ENCODE results near the gene FIZ1.

Gene FIZ1

DNA sequence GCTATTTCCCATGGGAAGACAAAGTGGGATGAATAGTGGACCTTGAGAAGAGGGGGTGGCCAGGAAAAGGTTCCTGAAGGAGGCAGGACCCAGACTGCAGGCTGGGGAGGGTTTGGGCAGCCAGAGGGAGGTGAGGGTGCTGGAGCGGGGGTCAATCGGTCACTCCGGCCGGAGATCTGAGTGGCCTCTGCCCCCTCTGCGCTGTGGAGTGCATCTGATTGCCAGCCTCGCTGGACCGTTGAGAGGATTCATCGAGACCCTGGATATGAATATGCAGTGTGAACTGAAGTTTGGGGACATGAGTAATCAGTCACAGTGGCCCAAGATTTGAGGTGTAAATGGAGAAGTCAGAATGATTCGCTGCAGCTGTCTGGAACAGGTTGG is 36.0 kb upstream of the FIZ1 start:
- no peak for DNase-seq

DNA sequence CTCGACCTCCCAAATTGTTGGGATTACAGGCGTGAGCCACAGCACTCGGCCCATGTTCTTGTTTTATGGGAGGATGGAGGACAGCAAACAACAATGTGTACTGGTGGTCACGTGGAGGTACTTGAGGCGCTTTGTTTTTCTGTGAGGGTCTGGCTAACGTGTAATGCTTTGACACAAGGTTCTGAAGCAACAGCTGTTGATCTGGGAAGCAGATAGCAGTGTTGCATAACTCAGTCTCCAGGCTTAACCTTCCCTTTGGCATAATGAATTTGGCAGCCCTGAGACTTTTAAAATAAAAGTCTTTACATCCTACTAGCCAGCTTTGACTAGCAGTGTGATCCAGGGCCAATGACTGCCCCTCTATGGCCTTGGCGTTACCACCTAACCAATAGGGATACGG is 34.5 kb upstream of the FIZ1 start:
- peak; percentile 78 for DNase-seq

- peak; percentile 97 for DNase-seq
These were observed 33.1 kb upstream of the FIZ1 start for GRCh38 chr19:55632463-55632834.

DNA sequence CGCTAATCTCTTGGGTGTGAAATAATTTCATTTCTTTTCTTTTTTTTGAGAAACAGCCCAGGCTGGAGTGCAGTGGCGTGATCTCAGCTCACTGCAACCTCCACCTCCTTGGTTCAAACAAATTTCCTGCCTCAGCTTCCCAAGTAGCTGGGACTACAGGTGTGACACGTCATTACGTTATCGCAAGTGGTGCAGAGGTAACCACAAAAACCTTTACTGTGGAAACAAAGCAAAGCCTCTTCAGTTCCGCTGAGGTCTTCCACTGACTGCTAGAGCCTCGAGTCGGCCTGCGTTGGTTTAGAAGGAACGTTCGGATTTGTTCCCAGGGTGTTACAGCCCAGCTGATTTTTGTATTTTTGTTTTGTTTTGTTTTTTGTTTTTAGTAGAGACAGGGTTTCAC is 27.0 kb upstream of the FIZ1 start:
- no peak for DNase-seq

- no peak for DNase-seq
These were observed 25.6 kb upstream of the FIZ1 start for GRCh38 chr19:55625004-55625326.

DNA sequence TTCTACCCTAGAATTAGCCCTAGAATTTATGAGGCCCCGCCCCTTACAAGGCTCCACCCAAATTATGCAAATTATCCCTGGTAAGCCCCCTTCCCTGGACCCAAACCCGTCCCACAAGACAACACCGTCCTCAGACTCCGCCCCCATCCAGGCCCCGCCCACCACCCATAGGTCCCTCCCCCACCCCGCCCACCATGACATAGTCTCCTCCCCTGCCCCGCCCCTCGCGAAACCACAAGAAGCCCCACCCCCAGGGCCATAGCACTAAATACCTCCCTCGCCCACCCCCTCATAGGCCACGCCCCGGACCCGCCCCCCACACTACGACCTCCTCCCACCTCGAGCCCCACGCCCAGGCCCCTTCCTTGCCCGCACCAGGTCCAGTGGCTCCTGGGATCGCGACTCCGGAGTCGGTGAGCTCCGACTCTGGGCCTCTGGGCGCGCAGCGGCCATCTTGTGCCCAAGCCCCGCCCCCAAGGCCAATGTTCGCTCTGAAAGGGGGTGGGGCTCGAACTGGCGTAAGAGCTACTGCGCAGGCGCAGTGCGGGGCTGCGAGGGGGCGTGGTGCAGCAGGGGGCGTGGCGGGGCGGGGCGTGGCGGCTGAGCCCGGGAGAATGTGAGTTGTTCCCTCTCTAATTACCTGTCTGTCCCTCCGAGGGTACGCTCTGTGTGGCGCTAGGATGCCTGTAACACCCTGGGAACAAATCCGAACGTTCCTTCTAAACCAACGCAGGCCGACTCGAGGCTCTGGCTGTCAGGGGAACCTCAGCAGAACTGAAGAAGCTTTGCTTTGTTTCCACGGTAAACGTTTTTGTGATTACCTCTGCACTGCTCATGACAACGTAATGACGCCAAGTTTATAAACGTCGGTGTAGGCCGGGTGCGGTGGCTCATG is 25.0 kb upstream of the FIZ1 start, which contains the start of gene ZNF784:
Gene ZNF784 (minus strand): TSS at position 458 of the 895 bp plus-strand sequence. CDS start 5 bp downstream, at position 453.
- DNase-seq: peak; percentile 98

GRCh38 chr19:55623561-55623960 is 24.2 kb upstream of the FIZ1 start:
- DNase-seq: peak; percentile 46

DNA sequence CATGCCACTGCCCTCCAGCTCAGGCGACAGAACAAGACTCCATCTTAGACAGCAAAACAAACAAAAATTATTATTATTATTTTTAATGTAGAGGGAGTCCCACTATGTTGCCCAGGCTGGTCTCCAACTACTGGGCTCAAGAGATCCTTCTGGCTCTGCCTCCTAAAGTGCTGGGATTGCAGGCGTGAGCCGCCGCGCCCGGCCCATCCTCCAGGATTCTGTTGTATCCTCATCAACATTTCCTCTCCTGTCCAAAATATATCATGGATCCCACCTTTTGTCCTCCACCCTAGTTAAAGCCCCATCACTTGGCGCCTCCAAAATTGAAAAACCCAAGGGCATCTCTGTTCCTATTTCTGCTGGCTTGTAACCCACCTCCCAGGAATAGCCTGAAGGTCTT is 23.8 kb upstream of the FIZ1 start:
- DNase-seq: no peak

- DNase-seq: no peak
These were observed 23.1 kb upstream of the FIZ1 start for GRCh38 chr19:55622242-55622969.

GRCh38 chr19:55621673-55622231 is 22.4 kb upstream of the FIZ1 start:
- no peak for DNase-seq

DNA sequence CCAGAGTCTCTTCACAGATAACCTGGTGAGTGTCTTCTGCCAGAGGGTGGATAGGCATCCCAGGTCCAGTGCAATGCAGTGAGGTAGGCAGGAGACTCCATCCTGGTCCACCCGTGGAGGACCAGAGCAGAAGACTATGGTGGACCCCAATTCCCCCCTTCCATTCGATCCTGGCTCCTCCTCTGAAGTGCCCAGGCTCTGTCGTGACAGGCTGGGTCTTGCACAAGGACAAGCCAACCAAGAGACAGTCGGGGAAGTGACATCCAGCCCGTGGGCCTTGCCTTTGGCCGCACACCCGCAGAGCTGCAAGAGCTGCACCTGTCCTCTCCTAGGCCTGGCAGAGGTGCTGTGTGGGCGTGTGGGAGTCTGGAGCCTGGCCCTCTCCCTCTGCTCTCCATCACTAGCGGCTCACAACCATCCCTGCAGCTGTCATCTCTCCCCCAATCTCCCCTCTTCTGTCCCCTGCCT is 21.9 kb upstream of the FIZ1 start:
- no peak for DNase-seq

- peak; percentile 88 for DNase-seq
These were observed 21.3 kb upstream of the FIZ1 start for GRCh38 chr19:55620410-55621204.

DNA sequence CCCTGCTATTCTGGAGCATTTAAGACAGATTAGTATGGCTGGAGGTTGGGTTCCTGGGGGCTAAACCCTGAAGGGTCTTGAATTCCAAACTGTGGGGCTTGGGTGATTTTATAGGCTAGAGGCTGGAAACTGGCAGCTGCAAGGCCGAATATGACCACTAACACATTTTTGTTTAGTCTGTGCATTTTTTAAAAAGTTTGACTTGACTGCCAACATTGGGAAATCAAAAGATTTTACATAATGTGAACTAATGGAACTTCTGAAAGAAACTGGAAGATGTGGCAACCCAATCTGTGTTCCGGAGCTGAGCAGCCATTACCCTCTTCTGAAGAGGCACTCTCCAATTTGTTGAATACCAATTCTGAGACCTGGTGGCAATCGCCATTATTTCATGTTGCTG is 20.0 kb upstream of the FIZ1 start:
- DNase-seq: no peak

DNA sequence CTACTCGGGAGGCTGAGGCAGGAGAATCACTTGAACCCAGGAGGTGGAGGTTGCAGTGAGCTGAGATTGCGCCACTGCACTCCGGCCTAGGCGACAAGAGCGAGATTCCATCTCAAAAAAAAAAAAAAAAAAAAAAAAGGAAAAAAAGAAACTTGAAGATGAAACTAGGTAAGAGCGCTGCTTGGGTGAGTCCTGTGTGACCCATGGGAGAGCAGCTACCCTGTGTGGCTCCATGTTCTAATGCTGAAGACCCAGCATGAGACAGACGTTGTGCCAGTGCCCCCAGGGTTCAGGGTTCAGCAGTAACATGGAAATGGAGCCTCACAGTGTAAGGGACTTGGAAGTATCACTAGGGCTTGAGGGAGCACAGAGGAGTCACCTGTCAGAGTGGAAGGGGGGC is 19.1 kb upstream of the FIZ1 start:
- no peak for DNase-seq

GRCh38 chr19:55617426-55617825 is 18.1 kb upstream of the FIZ1 start:
- no peak for DNase-seq

- DNase-seq: no peak
These were observed 17.1 kb upstream of the FIZ1 start for GRCh38 chr19:55616395-55616875.

DNA sequence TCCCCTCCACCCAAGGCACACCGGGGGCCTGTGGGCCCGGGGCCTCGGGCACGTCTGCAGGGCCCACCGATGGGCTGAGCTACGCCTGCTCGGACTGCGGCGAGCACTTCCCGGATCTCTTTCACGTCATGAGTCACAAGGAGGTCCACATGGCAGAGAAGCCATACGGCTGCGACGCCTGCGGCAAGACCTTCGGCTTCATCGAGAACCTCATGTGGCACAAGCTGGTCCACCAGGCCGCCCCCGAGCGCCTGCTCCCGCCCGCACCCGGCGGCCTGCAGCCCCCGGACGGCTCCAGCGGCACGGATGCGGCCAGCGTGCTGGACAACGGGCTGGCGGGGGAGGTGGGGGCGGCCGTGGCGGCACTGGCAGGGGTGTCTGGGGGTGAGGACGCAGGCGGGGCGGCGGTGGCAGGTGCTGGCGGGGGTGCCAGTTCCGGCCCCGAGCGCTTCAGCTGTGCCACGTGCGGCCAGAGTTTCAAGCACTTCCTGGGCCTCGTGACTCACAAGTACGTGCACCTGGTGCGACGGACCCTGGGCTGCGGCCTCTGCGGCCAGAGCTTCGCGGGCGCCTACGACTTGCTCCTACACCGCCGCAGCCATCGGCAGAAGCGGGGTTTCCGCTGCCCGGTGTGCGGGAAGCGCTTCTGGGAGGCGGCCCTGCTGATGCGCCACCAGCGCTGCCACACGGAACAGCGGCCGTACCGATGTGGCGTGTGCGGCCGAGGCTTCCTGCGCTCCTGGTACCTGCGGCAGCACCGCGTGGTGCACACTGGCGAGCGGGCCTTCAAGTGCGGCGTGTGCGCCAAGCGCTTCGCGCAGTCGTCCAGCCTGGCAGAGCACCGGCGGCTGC is 16.5 kb upstream of the FIZ1 start:
- DNase-seq: no peak

- no peak for DNase-seq
These were observed 15.6 kb upstream of the FIZ1 start for GRCh38 chr19:55614711-55615542.

DNA sequence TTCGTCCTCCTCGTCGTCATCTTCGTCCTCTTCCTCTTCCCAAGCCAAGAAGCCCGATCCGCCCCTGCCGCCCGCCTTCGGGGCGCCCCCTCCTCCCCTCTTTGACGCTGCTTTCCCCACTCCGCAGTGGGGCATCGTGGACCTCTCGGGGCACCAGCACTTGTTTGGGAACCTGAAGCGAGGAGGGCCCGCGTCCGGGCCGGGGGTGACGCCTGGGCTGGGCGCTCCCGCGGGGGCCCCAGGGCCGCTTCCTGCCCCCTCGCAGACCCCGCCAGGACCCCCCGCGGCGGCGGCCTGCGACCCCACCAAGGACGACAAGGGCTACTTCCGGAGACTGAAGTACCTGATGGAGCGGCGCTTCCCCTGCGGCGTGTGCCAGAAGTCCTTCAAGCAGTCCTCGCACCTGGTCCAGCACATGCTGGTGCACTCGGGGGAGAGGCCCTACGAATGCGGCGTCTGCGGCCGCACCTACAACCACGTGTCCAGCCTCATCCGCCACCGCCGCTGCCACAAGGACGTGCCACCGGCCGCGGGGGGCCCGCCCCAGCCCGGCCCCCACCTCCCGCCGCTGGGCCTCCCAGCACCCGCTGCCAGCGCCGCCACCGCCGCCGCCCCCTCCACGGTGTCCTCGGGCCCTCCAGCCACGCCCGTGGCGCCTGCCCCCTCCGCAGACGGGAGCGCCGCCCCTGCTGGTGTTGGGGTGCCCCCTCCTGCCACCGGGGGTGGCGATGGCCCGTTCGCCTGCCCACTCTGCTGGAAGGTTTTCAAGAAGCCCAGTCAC is 14.8 kb upstream of the FIZ1 start:
- DNase-seq: no peak

DNA sequence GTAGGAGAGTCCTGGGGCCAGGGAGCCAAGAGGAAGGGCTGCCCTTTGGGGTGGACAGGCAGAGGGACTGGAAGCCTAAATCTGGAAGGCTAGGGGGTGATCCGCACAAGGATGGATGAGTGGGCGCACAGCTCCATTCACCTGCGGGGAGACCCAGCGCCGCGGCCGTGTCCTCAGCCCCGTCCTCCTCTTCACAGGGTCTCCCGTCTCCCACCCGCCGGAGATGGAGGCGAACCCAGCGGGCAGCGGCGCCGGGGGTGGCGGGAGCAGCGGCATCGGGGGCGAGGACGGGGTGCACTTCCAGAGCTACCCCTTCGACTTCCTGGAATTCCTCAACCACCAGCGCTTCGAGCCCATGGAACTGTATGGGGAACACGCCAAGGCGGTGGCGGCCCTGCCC is 14.1 kb upstream of the FIZ1 start:
- no peak for DNase-seq
